Right kidney (tissue), 1 donor: Measurements from ENCODE around the gene TEAD1.

ENCODE experiments used
- DNase-seq: peaks from one replicate; pipeline ENCODE4 v3.0.0-alpha.2; 2016

TEAD1 gene

GRCh38 chr11:12989428-12990161 lies 315.4 kb downstream of the TEAD1 start:
- DNase-seq, result peak; percentile 61

GRCh38 chr11:12990162-12990480 lies 315.9 kb downstream of the TEAD1 start:
- DNase-seq, result no peak

- DNase-seq, result no peak
Measured at GRCh38 chr11:12991426-12991825, 317.2 kb downstream of the TEAD1 start.

GRCh38 chr11:12993626-12994025 lies 319.4 kb downstream of the TEAD1 start:
- no peak for DNase-seq
